GM21717 (cell line): ENCODE data around the gene RIBC2.

Experiments used
- ATAC-seq: cut with Tn5 transposase; IDR thresholded peaks from one replicate; pipeline ENCODE4 v1.9.1; 2021; ENCODE audit warnings: mild to moderate bottlenecking, moderate library complexity; ENCODE audit not compliant: unreplicated experiment

Gene RIBC2

GRCh38 chr22:45469281-45470073, 56.0 kb downstream of the RIBC2 start:
- no peak for ATAC-seq

GRCh38 chr22:45470871-45471270, 57.4 kb downstream of the RIBC2 start:
- ATAC-seq = no peak

- no peak for ATAC-seq
Measured at GRCh38 chr22:45472426-45472825, 58.9 kb downstream of the RIBC2 start.

- ATAC-seq = no peak
Measured at GRCh38 chr22:45473626-45474237, 60.2 kb downstream of the RIBC2 start.

GRCh38 chr22:45475063-45475747, 61.7 kb downstream of the RIBC2 start:
- ATAC-seq = no peak

- no peak for ATAC-seq
Measured at GRCh38 chr22:45475851-45476514, 62.5 kb downstream of the RIBC2 start.

- ATAC-seq = no peak
Measured at GRCh38 chr22:45476814-45477213, 63.3 kb downstream of the RIBC2 start.

GRCh38 chr22:45477366-45478107, 64.0 kb downstream of the RIBC2 start:
- ATAC-seq = no peak

- no peak for ATAC-seq
Measured at GRCh38 chr22:45478108-45478771, 64.7 kb downstream of the RIBC2 start.

- no peak for ATAC-seq
Measured at GRCh38 chr22:45480717-45481116, 67.2 kb downstream of the RIBC2 start.

- no peak for ATAC-seq
Measured at GRCh38 chr22:45481661-45482060, 68.2 kb downstream of the RIBC2 start.
